LHCN-M2 (cell line): ENCODE data around the gene PLD5. TPM values are rescaled to one million over a fixed set of nuclear protein-coding genes. Genes with fewer than 3 reads are reported as not detected.
"Not testable (repeated sequence)": the region's sequence is repeated elsewhere in the genome, so short reads cannot be mapped to it uniquely, and the experiment has no call there.

Experiments used
- DNase-seq: peaks from one replicate; pipeline ENCODE4 v3.0.0-alpha.2; 2012; ENCODE audit warnings: low read depth
- total RNA-seq: library from RNA; depleted of rRNA; stranded (reverse); fragments of >200 nt; gene quantifications from 2 replicates; pipeline ENCODE4 v1.2.3, GENCODE V29; 2014

PLD5 gene
- total RNA-seq, 1 experiment from 2014 or later = 0.11 TPM

- DNase-seq = no peak
Observed at GRCh38 chr1:242065813-242066212, 458.7 kb downstream of the PLD5 start.

GRCh38 chr1:242062271-242062670, 462.2 kb downstream of the PLD5 start:
- no peak for DNase-seq

GRCh38 chr1:242059976-242060375, 464.5 kb downstream of the PLD5 start:
- DNase-seq = no peak

- not testable (repeated sequence) for DNase-seq
Observed at GRCh38 chr1:242058582-242058981, 465.9 kb downstream of the PLD5 start.

GRCh38 chr1:242058181-242058580, 466.3 kb downstream of the PLD5 start:
- DNase-seq = not testable (repeated sequence)

- no peak for DNase-seq
Observed at GRCh38 chr1:242057745-242058115, 466.8 kb downstream of the PLD5 start.

GRCh38 chr1:242056988-242057744, 467.3 kb downstream of the PLD5 start:
- DNase-seq = no peak

GRCh38 chr1:242055749-242056320, 468.7 kb downstream of the PLD5 start:
- DNase-seq = no peak

- DNase-seq = no peak
Observed at GRCh38 chr1:242043165-242043564, 481.3 kb downstream of the PLD5 start.

- DNase-seq = no peak
Observed at GRCh38 chr1:242034392-242034791, 490.1 kb downstream of the PLD5 start.

- DNase-seq = no peak
Observed at GRCh38 chr1:242033447-242033846, 491.1 kb downstream of the PLD5 start.
